ENCODE data around the gene LSM5.

Gene LSM5

DNA sequence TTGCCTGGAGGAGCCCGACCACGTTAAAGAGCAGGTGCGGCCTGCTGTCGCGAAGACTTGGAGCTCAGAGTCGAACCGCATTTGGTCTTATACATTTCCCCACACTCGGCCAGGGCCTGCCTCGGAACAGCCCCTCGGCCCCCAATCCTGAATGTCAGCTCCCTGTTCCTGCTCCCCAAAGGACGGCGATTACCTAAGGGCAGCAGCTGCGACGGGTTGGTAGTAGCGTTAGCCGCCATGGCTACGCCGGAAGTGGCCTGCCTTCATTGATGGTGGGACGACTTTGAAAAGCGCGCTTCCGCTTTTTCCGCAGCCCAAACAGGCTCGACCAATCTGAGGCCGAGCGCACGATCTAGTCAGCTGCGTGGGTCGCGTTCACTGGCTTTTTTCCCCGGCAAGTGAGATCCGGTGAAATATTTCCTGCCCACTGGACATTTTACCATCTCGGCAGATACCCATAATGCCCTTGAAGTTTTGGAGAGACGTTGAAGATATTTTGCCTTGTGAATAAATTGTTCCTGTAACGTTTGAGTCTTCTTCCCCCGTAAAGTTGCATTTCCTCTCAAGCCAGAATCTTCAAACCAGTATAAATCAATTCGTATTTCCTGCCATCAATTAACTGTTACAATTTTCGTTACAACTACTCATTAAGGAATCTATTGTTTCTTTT is at the start of gene LSM5:
Gene LSM5, minus strand, starts transcription at position 254 of the 670 bp plus-strand sequence. Its CDS starts 15 bp downstream, at position 239.
- DNase-seq, result peak; percentile 81

DNA sequence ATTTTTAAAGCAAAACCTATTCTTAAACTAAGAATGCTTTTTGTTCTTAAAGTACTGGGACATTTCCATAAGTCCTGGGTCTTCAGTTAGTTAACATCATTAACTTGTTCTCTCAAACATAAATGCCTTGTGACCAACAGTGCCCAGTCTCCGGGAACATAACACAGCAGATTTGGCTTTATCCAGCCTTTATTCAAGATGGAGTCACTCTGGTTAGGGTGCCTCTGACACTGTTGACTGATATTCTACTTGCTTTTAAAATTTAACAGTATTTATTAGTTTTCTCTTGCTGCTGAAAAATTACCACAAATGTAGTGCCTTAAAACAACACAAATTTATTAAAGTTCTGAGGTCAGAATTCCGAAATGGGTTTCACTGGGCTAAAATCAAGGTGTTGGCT is 49.2 kb upstream of the LSM5 start:
- no peak for DNase-seq

DNA sequence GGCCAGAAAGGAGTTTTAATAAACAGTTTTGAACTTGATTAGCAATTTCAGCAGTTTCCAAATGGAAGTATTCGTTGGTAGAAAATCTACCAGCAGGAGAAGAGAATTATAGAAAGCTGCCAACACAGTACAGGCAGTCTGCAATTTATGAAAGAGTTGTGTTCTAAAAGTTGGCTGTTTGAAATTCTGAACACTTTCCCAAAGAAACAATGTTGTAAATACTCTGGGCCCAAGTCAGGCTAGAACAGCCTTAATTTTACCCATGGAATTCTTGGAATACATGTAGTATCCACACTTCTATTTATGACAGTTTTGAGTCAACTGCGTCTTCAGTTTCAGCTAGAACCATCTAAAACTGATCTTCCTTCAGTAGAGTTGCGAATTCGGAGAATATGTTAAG is 47.6 kb upstream of the LSM5 start:
- no peak for DNase-seq

DNA sequence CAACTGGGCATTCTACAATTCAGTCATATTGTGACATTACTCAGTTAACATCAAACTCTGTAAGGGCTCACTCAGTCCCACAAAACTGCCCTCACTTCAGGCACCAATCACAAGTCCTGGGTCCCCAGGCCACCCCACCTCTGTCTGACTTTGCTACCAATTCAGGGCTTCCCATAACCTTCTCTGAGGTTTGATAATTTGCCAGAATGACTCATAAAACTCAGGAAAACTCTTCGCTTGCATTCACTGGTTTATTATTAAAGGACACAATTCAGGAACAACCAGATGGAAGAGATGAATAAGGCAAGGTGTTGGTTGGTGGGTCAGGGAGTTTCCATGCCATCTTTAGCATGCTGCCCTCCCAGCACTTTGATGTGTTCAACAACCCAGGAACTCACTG is 46.4 kb upstream of the LSM5 start:
- DNase-seq, result no peak

DNA sequence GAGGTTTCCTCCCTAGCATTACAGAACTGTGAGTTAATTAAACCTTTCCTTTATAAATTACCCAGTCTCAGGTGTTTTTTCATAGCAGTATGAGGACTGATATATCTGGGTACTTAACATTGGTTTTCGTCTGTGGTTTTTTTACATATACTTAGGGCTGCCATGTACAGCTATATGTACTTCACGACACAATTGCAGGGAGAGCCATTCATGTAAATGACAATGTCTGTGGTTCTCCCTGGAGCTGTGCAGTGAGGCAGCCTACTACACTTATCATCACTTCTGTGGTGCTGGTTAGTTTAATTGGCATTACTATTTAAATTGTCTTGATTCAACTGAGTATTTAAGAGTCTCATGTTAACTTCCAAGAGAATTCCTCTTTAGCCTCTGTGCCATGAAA is 45.8 kb upstream of the LSM5 start:
- DNase-seq, result no peak

- no peak for DNase-seq
Observed at GRCh38 chr7:32535162-32535702, 45.1 kb upstream of the LSM5 start.

GRCh38 chr7:32533276-32534029 is 43.3 kb upstream of the LSM5 start:
- DNase-seq, result no peak

DNA sequence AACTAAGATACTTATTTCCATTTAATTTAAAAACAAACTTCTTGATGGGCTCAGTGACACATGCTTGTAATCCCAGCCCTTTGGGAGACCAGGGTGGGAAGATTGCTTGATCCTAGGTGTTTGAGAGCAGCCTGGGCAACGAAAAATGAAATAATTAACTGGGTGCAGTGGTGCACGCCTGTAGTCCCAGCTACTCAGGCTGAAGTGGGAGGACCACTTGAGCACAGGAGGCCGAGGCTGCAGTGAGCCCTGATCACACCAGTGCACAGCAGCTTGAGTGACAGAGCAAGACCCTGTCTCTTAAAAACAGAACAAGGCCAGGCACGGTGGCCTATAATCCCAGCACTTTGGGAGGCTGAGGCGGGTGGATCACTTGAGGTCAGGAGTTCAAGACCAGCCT is 42.5 kb upstream of the LSM5 start:
- no peak for DNase-seq

- DNase-seq, result no peak
Observed at GRCh38 chr7:32532086-32532485, 41.9 kb upstream of the LSM5 start.

DNA sequence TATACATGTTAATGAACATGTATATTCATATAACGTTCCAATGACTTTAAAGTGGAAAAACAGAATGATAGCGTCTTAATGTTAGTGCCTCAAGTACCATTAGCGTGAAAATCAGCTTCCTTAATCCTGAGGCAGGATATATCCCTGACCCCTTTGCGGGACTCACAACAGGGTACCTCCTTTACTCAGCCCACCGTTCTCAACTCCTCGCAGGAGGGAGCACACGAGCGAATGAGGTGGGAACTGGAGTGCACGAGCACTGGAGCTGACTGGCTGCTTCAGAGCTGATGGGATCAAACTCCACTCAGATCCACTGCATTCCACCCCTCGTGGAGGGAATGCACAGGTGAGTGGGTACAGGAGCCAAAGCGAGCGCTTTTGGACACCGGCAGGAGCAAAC is 41.2 kb upstream of the LSM5 start:
- no peak for DNase-seq

GRCh38 chr7:32525839-32526238 is 35.7 kb upstream of the LSM5 start:
- no peak for DNase-seq

DNA sequence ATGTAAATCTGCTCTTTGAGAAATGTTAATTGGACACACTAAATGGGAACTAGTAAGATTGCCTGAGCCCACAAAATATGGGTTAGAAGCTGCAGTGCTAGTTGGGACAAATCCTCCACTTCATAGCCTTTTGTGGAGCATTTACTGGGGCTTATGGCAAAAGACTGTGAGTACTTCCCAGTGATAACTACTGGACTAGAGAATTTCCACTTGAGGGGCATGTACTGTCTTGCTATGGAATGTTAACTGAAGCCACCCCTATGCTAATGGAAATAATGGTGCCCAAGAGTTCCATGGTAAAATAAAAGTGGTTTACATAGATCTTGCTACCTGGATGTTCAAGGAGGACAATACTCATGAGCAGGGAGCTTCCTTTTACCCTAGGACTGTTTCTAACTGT is 34.5 kb upstream of the LSM5 start:
- DNase-seq, result no peak

GRCh38 chr7:32522746-32523530 is 32.8 kb upstream of the LSM5 start:
- DNase-seq, result no peak

DNA sequence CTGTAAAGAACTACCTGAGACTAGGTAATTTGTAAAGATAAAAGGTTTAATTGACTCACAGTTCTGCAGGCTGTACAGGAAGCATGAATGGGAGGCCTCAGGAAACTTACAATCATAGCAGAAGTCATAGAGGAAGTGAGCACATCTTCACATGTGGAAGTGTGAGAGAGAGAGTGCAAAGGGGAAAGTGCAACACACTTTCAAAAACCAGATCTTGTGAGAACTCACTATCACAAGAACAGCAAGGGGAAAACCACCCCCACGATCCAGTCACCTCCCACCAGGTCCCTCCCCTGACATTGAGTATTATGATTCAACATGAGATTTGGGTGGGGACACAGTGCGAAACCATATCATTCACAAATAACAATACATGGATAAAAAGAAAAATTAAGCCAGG is 29.6 kb upstream of the LSM5 start:
- DNase-seq, result no peak

DNA sequence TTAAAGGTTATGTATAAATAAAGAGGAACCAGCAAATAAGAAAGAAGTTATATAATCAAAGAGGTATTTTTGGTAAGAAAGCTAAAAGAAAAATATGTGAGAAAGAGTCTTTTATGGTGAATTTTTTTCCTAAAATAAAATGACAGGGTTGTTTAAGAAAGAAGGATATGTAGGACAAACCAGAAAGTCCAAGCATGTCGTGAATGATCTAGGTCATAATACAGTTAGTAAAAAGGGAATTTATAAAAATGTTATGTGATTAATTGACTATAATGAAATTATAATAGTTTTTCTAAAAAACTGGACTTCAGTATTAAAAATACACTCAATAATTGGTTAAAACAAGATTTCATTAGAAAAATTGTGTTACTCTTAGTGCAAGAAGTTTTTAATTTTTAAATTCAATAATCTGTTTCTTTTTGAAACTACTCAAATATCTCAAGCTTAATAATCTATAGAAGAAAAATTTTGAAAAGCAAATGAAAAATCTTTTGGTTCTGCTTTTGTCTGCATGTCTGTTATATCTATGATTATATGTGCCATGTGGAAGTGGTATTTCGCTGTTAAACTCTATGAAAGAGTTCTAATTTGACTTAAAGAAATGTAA is 28.5 kb upstream of the LSM5 start:
- no peak for DNase-seq

- no peak for DNase-seq
Observed at GRCh38 chr7:32516551-32517100, 26.4 kb upstream of the LSM5 start.

DNA sequence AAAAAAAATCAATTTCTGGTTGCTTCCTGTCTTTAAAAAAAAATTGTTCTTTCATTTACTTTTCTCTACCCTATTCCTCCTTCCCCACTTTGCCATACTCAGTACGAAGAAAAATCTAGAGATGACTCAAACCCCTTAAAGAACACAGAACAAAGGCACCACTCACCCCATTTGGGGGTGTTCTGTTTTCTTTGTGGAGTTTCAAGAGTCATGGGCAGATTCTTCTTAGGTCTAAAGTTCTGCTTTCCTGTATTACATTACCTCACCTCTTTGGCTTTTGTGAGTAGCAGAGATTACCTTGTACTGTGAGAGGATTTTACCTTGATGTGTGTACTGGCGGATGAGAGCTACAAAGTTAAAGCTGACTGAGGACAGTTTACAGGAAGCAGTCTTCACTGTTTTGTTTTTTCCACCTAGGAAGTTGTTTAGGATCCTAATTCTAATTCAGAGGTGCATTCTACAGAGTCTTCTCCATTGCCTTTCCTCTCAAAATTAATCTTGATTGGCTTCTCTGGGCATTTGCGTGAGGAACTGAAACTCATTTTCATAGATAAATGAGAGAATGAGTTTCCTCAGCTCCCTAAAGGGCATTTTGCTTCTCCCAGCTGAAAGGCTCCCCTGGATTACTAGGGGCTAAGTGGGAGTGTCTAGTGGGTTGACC is 25.8 kb upstream of the LSM5 start:
- no peak for DNase-seq

- DNase-seq, result no peak
Observed at GRCh38 chr7:32513210-32513609, 23.0 kb upstream of the LSM5 start.

GRCh38 chr7:32511791-32512190 is 21.6 kb upstream of the LSM5 start:
- no peak for DNase-seq

- no peak for DNase-seq
Observed at GRCh38 chr7:32507414-32507813, 17.2 kb upstream of the LSM5 start.

- no peak for DNase-seq
Observed at GRCh38 chr7:32506266-32507054, 16.3 kb upstream of the LSM5 start.

All from stimulated activated CD4-positive, alpha-beta T cell treated with anti-CD3 and anti-CD28 coated beads, Interleukin-12 subunit alpha, Interleukin-12 subunit beta, amount 100 ng/mL, for 4 hours (primary cell).